MCF 10A (cell line): Measurements from ENCODE around the gene ATP6V0B. TPM values are rescaled to one million over a fixed set of nuclear protein-coding genes. Genes with fewer than 3 reads are reported as not detected.

Source experiments
- BruUV-seq: library from RNA; stranded (reverse); fragments of 400-500 nt; replicated peaks from 2 replicates; lab custom pipeline; 2021; lab: Mats Ljungman, UMichigan
- CTCF ChIA-PET: fragments of 300-600 bp; sonication (Branson Sonifier 250); formaldehyde crosslinking; extraction: SDS; loops from one replicate; lab custom pipeline; 2021; ENCODE audit warnings: antibody characterized with exemption, inconsistent platforms; lab: Yijun Ruan, JAX
- POLR2A ChIA-PET: fragments of 300-600, 350-650 bp; sonication (Branson Sonifier 250); formaldehyde crosslinking; extraction: SDS; loops from one replicate; lab custom pipeline; 2020; ENCODE audit warnings: antibody characterized with exemption, inconsistent platforms; lab: Yijun Ruan, JAX
- DNase-seq: peaks from one replicate; pipeline ENCODE4 v3.0.0-alpha.2; 2018; ENCODE audit not compliant: unreplicated experiment
- H3K27ac Mint-ChIP-seq: one replicate; pipeline ENCODE4 v1.8.0; 2022; ENCODE audit warnings: mild to moderate bottlenecking, low read depth, mixed read lengths; ENCODE audit not compliant: unreplicated experiment
- H3K27me3 Mint-ChIP-seq: one replicate; pipeline ENCODE4 v1.8.0; 2022; ENCODE audit warnings: mixed read lengths; ENCODE audit not compliant: insufficient read depth, unreplicated experiment
- H3K36me3 Mint-ChIP-seq: one replicate; pipeline ENCODE4 v1.8.0; 2022; ENCODE audit warnings: mild to moderate bottlenecking, moderate library complexity, mixed read lengths; ENCODE audit not compliant: insufficient read depth, unreplicated experiment
- H3K4me1 Mint-ChIP-seq: one replicate; pipeline ENCODE4 v1.8.0; 2022; ENCODE audit warnings: mixed read lengths; ENCODE audit not compliant: insufficient read depth, unreplicated experiment
- H3K4me3 Mint-ChIP-seq: one replicate; pipeline ENCODE4 v1.8.0; 2022; ENCODE audit warnings: mild to moderate bottlenecking, moderate library complexity, mixed read lengths; ENCODE audit not compliant: unreplicated experiment
- H3K9me3 Mint-ChIP-seq: one replicate; pipeline ENCODE4 v1.8.0; 2022; ENCODE audit warnings: mixed read lengths; ENCODE audit not compliant: unreplicated experiment
- CTCF ChIP-seq: fragments of 200-600 bp; IDR thresholded peaks from one replicate; pipeline ENCODE4 v1.8.0; 2022; ENCODE audit warnings: antibody characterized with exemption, mild to moderate bottlenecking; ENCODE audit not compliant: unreplicated experiment
- intact Hi-C: fragments of 100-400 bp; cut with micrococcal nuclease; formaldehyde crosslinking; loops from 2 replicates; pipeline ENCODE4 v1.14.1; 2022
- total RNA-seq: library from RNA; stranded (reverse); gene quantifications from 2 replicates; pipeline ENCODE4 v1.2.3, GENCODE V29; 2022

The ATP6V0B gene
- total RNA-seq, 1 experiment from 2014 or later: 120 TPM

GRCh38 chr1:44010935-44011471, 36.2 kb downstream of the ATP6V0B start:
- H3K4me3 Mint-ChIP-seq: no peak overlapping the region
- no peak for TF ChIP-seq CTCF
- H3K4me1 Mint-ChIP-seq: no peaks in the 10 kb centered on the region
- no peak overlapping the region for H3K27ac Mint-ChIP-seq
- intact Hi-C loops: no loop called here
- CTCF ChIA-PET: interaction anchor here (0.6 to 1.2 kb wide), 5 partner anchors 10 to 196 kb away, joined by 3 to 7 read pairs (median 3); partner anchors contain the start of gene SLC6A9
- no TSS peak for BruUV-seq
- no peak for DNase-seq
- H3K9me3 Mint-ChIP-seq: no peaks in the 10 kb centered on the region
- H3K27me3 Mint-ChIP-seq: no peaks in the 10 kb centered on the region
- H3K36me3 Mint-ChIP-seq: peaks cover 11% of the 10 kb centered on the region
- POLR2A ChIA-PET: no interaction called here

- Mint-ChIP-seq H3K27me3 (no peaks in the 10 kb centered on the region), H3K9me3 (no peaks in the 10 kb centered on the region), H3K4me3 (no peak overlapping the region), H3K36me3 (peaks cover 11% of the 10 kb centered on the region), H3K4me1 (no peaks in the 10 kb centered on the region), H3K27ac (no peak overlapping the region)
- no peak for DNase-seq
- ChIA-PET POLR2A (interaction anchor here (1.0 kb wide), 1 partner anchor 16 kb away, joined by 4 read pairs; no protein-coding TSS in a partner anchor), CTCF (no interaction called here)
- intact Hi-C loops: no loop called here
- TF ChIP-seq CTCF: no peak
- BruUV-seq: no TSS peak
Observed at GRCh38 chr1:44012404-44012803, 37.6 kb downstream of the ATP6V0B start.

- Mint-ChIP-seq H3K27ac (no peak overlapping the region), H3K27me3 (no peaks in the 10 kb centered on the region), H3K4me3 (no peak overlapping the region), H3K36me3 (peaks cover 11% of the 10 kb centered on the region), H3K4me1 (no peaks in the 10 kb centered on the region), H3K9me3 (no peaks in the 10 kb centered on the region)
- intact Hi-C loops: no loop called here
- no peak for DNase-seq
- ChIA-PET CTCF (interaction anchor here (0.7 to 2.5 kb wide), 3 partner anchors 13 to 607 kb away, joined by 3 to 22 read pairs (median 3); no protein-coding TSS in a partner anchor), POLR2A (no interaction called here)
- TF ChIP-seq CTCF: no peak
- no TSS peak for BruUV-seq
Observed at GRCh38 chr1:44012941-44013609, 38.3 kb downstream of the ATP6V0B start.

- peaks cover 5% of the 10 kb centered on the region for H3K36me3 Mint-ChIP-seq
- POLR2A ChIA-PET: no interaction called here
- no peaks in the 10 kb centered on the region for H3K9me3 Mint-ChIP-seq
- no TSS peak for BruUV-seq
- DNase-seq: no peak
- intact Hi-C loops: no loop called here
- CTCF ChIA-PET: interaction anchor here (1.1 to 2.5 kb wide), 3 partner anchors 8 to 21 kb away, joined by 3 to 22 read pairs (median 12); no protein-coding TSS in a partner anchor
- H3K4me3 Mint-ChIP-seq: no peak overlapping the region
- no peaks in the 10 kb centered on the region for H3K4me1 Mint-ChIP-seq
- TF ChIP-seq CTCF: no peak
- H3K27me3 Mint-ChIP-seq: no peaks in the 10 kb centered on the region
- H3K27ac Mint-ChIP-seq: no peak overlapping the region
Observed at GRCh38 chr1:44013949-44014348, 39.2 kb downstream of the ATP6V0B start.
